HCT116 (cell line): ENCODE data around the gene BNC2. TPM values are rescaled to one million over a fixed set of nuclear protein-coding genes. Genes with fewer than 3 reads are reported as not detected.

ENCODE experiments used
- ATAC-seq: fragments of 200-7000 bp; cut with Tn5 transposase; 2 replicates; pipeline ENCODE4 v1.9.1; 2020; ENCODE audit warnings: mild to moderate bottlenecking, moderate library complexity
- BruUV-seq: library from RNA; stranded (reverse); fragments of 400-500 nt; replicated peaks from 2 replicates; lab custom pipeline; 2021; lab: Mats Ljungman, UMichigan
- CTCF ChIA-PET: fragments of 300-600 bp; sonication (Branson Sonifier 250); formaldehyde crosslinking; loops from one replicate; lab custom pipeline; 2021; ENCODE audit warnings: antibody characterized with exemption; lab: Charles Lee
- POLR2A ChIA-PET: fragments of 300-600, 350-600 bp; sonication (Branson Sonifier 250); formaldehyde crosslinking; loops from one replicate; lab custom pipeline; 2021; ENCODE audit warnings: antibody characterized with exemption; lab: Charles Lee
- RAD21 ChIA-PET, 2 experiments: fragments of 300-600 bp; sonication (Branson Sonifier 250); formaldehyde crosslinking; loops; one replicate each; lab custom pipeline; 2023; ENCODE audit warnings: low total read pairs in 2 of 2; ENCODE audit not compliant: uncharacterized antibody in 2 of 2, unreplicated experiment in 2 of 2, low non-redundant PET in 1 of 2; lab: Charles Lee
- DNase-seq: peaks from one replicate; pipeline ENCODE4 v3.0.0-alpha.2; 2010; ENCODE audit warnings: low read depth, low spot score
- H2AFZ ChIP-seq: fragments of 200-600 bp; shearing (Covaris generic), sonication (generic); 2 replicates; pipeline ENCODE4 v1.6.1; 2017; ENCODE audit warnings: low read depth, mixed run types, mixed read lengths, antibody characterized with exemption, low read length; ENCODE audit not compliant: poor library complexity, severe bottlenecking
- H3K27ac ChIP-seq: 2 replicates; pipeline ENCODE4 v1.5.1; 2012; ENCODE audit warnings: low read depth, low read length
- H3K27me3 ChIP-seq: fragments of 200-600 bp; sonication (generic); 2 replicates; pipeline ENCODE4 v1.6.1; 2016; ENCODE audit warnings: mixed run types, low read length, mixed read lengths; ENCODE audit not compliant: insufficient read depth
- H3K36me3 ChIP-seq, 2 experiments: fragments of 200-500 bp in 1 of 2; fragments of 200-600 bp in 1 of 2; sonication (Bioruptor generic) in 1 of 2; sonication (generic) in 1 of 2; 2 replicates each; pipeline versions ENCODE4 v1.5.1 to v1.6.1; 2014 to 2016; ENCODE audit warnings: low read length in 2 of 2, inconsistent platforms in 1 of 2, mixed read lengths in 1 of 2, mixed run types in 1 of 2; ENCODE audit not compliant: insufficient read depth in 2 of 2, control insufficient read depth in 1 of 2
- H3K4me1 ChIP-seq, 2 experiments: fragments of 200-600 bp in 1 of 2; sonication (generic) in 1 of 2; 2 replicates each; pipeline versions ENCODE4 v1.5.1 to v1.6.1; 2012 to 2017; ENCODE audit warnings: low read length in 2 of 2, inconsistent platforms in 1 of 2, mild to moderate bottlenecking in 1 of 2, mixed read lengths in 1 of 2, mixed run types in 1 of 2, moderate library complexity in 1 of 2; ENCODE audit not compliant: insufficient read depth in 2 of 2, control insufficient read depth in 1 of 2
- H3K4me2 ChIP-seq: fragments of 200-600 bp; sonication (generic); 2 replicates; pipeline ENCODE4 v1.6.1; 2017; ENCODE audit warnings: mixed run types, low read length, mixed read lengths
- H3K4me3 ChIP-seq, 2 experiments: fragments of 200-600 bp in 1 of 2; sonication (generic) in 1 of 2; replicated peaks in 1 of 2; 2 replicates each; pipeline ENCODE4 v1.5.1; 2011 to 2016; ENCODE audit warnings: low read length in 2 of 2, control low read depth in 1 of 2, low read depth in 1 of 2, mild to moderate bottlenecking in 1 of 2, mixed read lengths in 1 of 2, mixed run types in 1 of 2
- H3K79me2 ChIP-seq: fragments of 200-600 bp; sonication (generic); 2 replicates; pipeline ENCODE4 v1.6.1; 2017; ENCODE audit warnings: mild to moderate bottlenecking, mixed run types, low read length, moderate library complexity, mixed read lengths; ENCODE audit not compliant: insufficient read depth
- H3K9ac ChIP-seq: fragments of 200-600 bp; sonication (generic); 2 replicates; pipeline ENCODE4 v1.6.1; 2016; ENCODE audit warnings: low read length, mixed read lengths
- H3K9me2 ChIP-seq: fragments of 200-600 bp; sonication (generic), shearing (Covaris generic); 2 replicates; pipeline ENCODE4 v1.6.1; 2017; ENCODE audit warnings: mixed run types, mild to moderate bottlenecking, moderate library complexity; ENCODE audit not compliant: insufficient read depth
- H3K9me3 ChIP-seq, 2 experiments: fragments of 200-500 bp in 1 of 2; fragments of 200-600 bp in 1 of 2; sonication (Bioruptor generic) in 1 of 2; sonication (generic) in 1 of 2; 2 replicates each; pipeline ENCODE4 v1.6.1; 2014 to 2017; ENCODE audit warnings: low read length in 2 of 2, mixed read lengths in 2 of 2, inconsistent platforms in 1 of 2, low read depth in 1 of 2, mild to moderate bottlenecking in 1 of 2, mixed run types in 1 of 2, moderate library complexity in 1 of 2; ENCODE audit not compliant: control insufficient read depth in 1 of 2, insufficient read depth in 1 of 2
- H4K20me1 ChIP-seq: fragments of 200-600 bp; sonication (generic), shearing (Covaris generic); 2 replicates; pipeline ENCODE4 v1.6.1; 2017; ENCODE audit warnings: mixed run types, mild to moderate bottlenecking, moderate library complexity; ENCODE audit not compliant: insufficient read depth
- ATF3 ChIP-seq: IDR thresholded peaks from 2 replicates; pipeline ENCODE4 v1.6.1; 2012
- CEBPB ChIP-seq: IDR thresholded peaks from 2 replicates; pipeline ENCODE4 v1.6.1; 2012; ENCODE audit warnings: low read depth
- CTCF ChIP-seq, 3 experiments: fragments of 200-600 bp in 1 of 3; sonication (generic) in 1 of 3; IDR thresholded peaks in 2 of 3; conservative IDR thresholded peaks in 1 of 3; 2 replicates each; pipeline ENCODE4 v1.5.1; 2012 to 2017; ENCODE audit warnings: low read depth in 2 of 3, low read length in 2 of 3, antibody characterized with exemption in 1 of 3, borderline replicate concordance in 1 of 3, control low read depth in 1 of 3, mild to moderate bottlenecking in 1 of 3, mixed read lengths in 1 of 3, mixed run types in 1 of 3, moderate library complexity in 1 of 3; ENCODE audit not compliant: insufficient read depth in 1 of 3
- EGR1 ChIP-seq: IDR thresholded peaks from 2 replicates; pipeline ENCODE4 v1.6.1; 2012; ENCODE audit warnings: low read depth
- ELF1 ChIP-seq: IDR thresholded peaks from 2 replicates; pipeline ENCODE4 v1.6.1; 2012; ENCODE audit warnings: low read depth, borderline replicate concordance
- EZH2 ChIP-seq: fragments of 200-600 bp; sonication (generic); IDR thresholded peaks from 2 replicates; pipeline ENCODE4 v1.6.1; 2017; ENCODE audit warnings: antibody characterized with exemption, mixed run types
- EZH2phosphoT487 ChIP-seq: fragments of 200-600 bp; IDR thresholded peaks from 2 replicates; pipeline ENCODE4 v1.6.1; 2018; ENCODE audit warnings: antibody characterized with exemption, borderline replicate concordance
- FOSL1 ChIP-seq: IDR thresholded peaks from 2 replicates; pipeline ENCODE4 v1.6.1; 2012; ENCODE audit warnings: low read depth
- MAX ChIP-seq: IDR thresholded peaks from 2 replicates; pipeline ENCODE4 v1.6.1; 2012
- POLR2A ChIP-seq: IDR thresholded peaks from 2 replicates; pipeline ENCODE4 v1.7.0; 2011; ENCODE audit warnings: borderline replicate concordance; ENCODE audit not compliant: insufficient read depth, insufficient read length; ENCODE audit errors: extremely low read depth
- POLR2AphosphoS5 ChIP-seq: IDR thresholded peaks from 2 replicates; pipeline ENCODE4 v1.6.1; 2011; ENCODE audit warnings: mild to moderate bottlenecking, low read depth, low read length, moderate library complexity
- RAD21 ChIP-seq: IDR thresholded peaks from 2 replicates; pipeline ENCODE4 v1.6.1; 2012; ENCODE audit warnings: low read depth, mild to moderate bottlenecking
- SIN3A ChIP-seq: IDR thresholded peaks from 2 replicates; pipeline ENCODE4 v1.6.1; 2012; ENCODE audit warnings: low read depth
- SP1 ChIP-seq: IDR thresholded peaks from 2 replicates; pipeline ENCODE4 v1.6.1; 2012; ENCODE audit warnings: low read depth
- TCF7L2 ChIP-seq: IDR thresholded peaks from 2 replicates; pipeline ENCODE4 v1.7.0; 2011; ENCODE audit warnings: borderline replicate concordance, inconsistent platforms; ENCODE audit not compliant: insufficient read depth, insufficient read length; ENCODE audit errors: extremely low read depth
- ZFX ChIP-seq: fragments of 450-650 bp; IDR thresholded peaks from 2 replicates; pipeline ENCODE4 v1.6.1; 2017
- ZNF274 ChIP-seq: fragments of 200-500 bp; sonication (Bioruptor generic); IDR thresholded peaks from 2 replicates; pipeline ENCODE4 v1.6.1; 2014; ENCODE audit warnings: mild to moderate bottlenecking, low read depth, low read length, inconsistent platforms
- intact Hi-C: fragments of 100-400 bp; cut with micrococcal nuclease; formaldehyde crosslinking; loops from 2 replicates; pipeline ENCODE4 v1.10.0; 2022
- total RNA-seq: library from RNA; stranded (reverse); gene quantifications from one replicate; pipeline ENCODE4 v1.2.1, GENCODE V29; 2021; ENCODE audit not compliant: unreplicated experiment

The BNC2 gene
- total RNA-seq, 1 experiment from 2014 or later, result 0.37 TPM

GRCh38 chr9:16732546-16732945 is 137.9 kb downstream of the BNC2 start:
- no peak overlapping the region for H2AFZ ChIP-seq
- CTCF ChIA-PET, result no interaction called here
- H3K79me2 ChIP-seq, result no peaks in the 10 kb centered on the region
- no peak overlapping the region for H3K27ac ChIP-seq
- no peaks in the 10 kb centered on the region for H3K9me3 ChIP-seq
- H3K4me3 ChIP-seq, result no peak overlapping the region
- BruUV-seq, result no TSS peak
- no peaks in the 10 kb centered on the region for H3K9me2 ChIP-seq
- TF ChIP-seq FOSL1, result no peak
- no peak for TF ChIP-seq POLR2AphosphoS5
- TF ChIP-seq EGR1, result no peak
- TF ChIP-seq EZH2phosphoT487, result no peak
- TF ChIP-seq ATF3, result no peak
- no peak for TF ChIP-seq ZFX
- TF ChIP-seq ZNF274, result no peak
- POLR2A ChIA-PET, result no interaction called here
- intact Hi-C loops, result no loop called here
- H3K36me3 ChIP-seq, result no peaks in the 10 kb centered on the region
- ATAC-seq (no peak), DNase-seq (no peak)
- no peak overlapping the region for H3K4me2 ChIP-seq
- H4K20me1 ChIP-seq, result no peaks in the 10 kb centered on the region; the same call in 1 of the 2 replicates
- H3K4me1 ChIP-seq, result no peaks in the 10 kb centered on the region
- H3K27me3 ChIP-seq, result peaks cover 5% of the 10 kb centered on the region
- RAD21 ChIA-PET, result no interaction called here
- H3K9ac ChIP-seq, result no peak overlapping the region

- Histone ChIP-seq H3K4me3 (no peak overlapping the region), H3K27me3 (peaks cover 5% of the 10 kb centered on the region), H2AFZ (no peak overlapping the region), H3K9me3 (no peaks in the 10 kb centered on the region), H4K20me1 (no peaks in the 10 kb centered on the region; the same call in 1 of the 2 replicates), H3K79me2 (no peaks in the 10 kb centered on the region), H3K9me2 (no peaks in the 10 kb centered on the region), H3K27ac (no peak overlapping the region), H3K36me3 (no peaks in the 10 kb centered on the region), H3K4me2 (no peak overlapping the region), H3K9ac (no peak overlapping the region), H3K4me1 (no peaks in the 10 kb centered on the region)
- no peak for ATAC-seq
- POLR2A ChIA-PET, result no interaction called here
- BruUV-seq, result no TSS peak
- intact Hi-C loops, result no loop called here
- CTCF ChIA-PET, result no interaction called here
- no peak for DNase-seq
- RAD21 ChIA-PET, result no interaction called here
- no peak for TF ChIP-seq SIN3A
- no peak for TF ChIP-seq POLR2AphosphoS5
- TF ChIP-seq EZH2, result no peak
- TF ChIP-seq POLR2A, result no peak
- TF ChIP-seq MAX, result no peak
- TF ChIP-seq TCF7L2, result no peak
- no peak for TF ChIP-seq RAD21
- TF ChIP-seq CTCF (IDR thresholded peaks at IDR 0.05 in 2 of 3, conservative IDR thresholded peaks at IDR 0.05 in 1 of 3; ENCODE audit: borderline replicate concordance in 1 of 3, insufficient read depth in 1 of 3, low read depth in 2 of 3, low read length in 2 of 3), result no peak
- no peak for TF ChIP-seq ZFX
- no peak for TF ChIP-seq FOSL1
- no peak for TF ChIP-seq ATF3
- TF ChIP-seq ELF1, result no peak
- no peak for TF ChIP-seq SP1
- TF ChIP-seq CEBPB, result no peak
Observed at GRCh38 chr9:16730162-16730561, 140.3 kb downstream of the BNC2 start.
